CD4-positive, alpha-beta T cell (primary cell): ENCODE data around the gene NCKAP5. TPM values are rescaled to one million over a fixed set of nuclear protein-coding genes. Genes with fewer than 3 reads are reported as not detected.

ENCODE experiments used
- ATAC-seq: fragments of 200-7000 bp; cut with Tn5 transposase; one replicate; pipeline ENCODE4 v1.10.0; 2022; ENCODE audit warnings: mild to moderate bottlenecking; ENCODE audit not compliant: poor library complexity
- CTCF ChIA-PET: fragments of 350-600 bp; sonication (Branson Sonifier 250); formaldehyde crosslinking; loops from one replicate; lab custom pipeline; 2021; ENCODE audit warnings: antibody characterized with exemption, inconsistent platforms; lab: Charles Lee
- POLR2A ChIA-PET: fragments of 350-600 bp; sonication (Branson Sonifier 250); formaldehyde crosslinking; loops from one replicate; lab custom pipeline; 2021; ENCODE audit warnings: antibody characterized with exemption, inconsistent platforms; lab: Charles Lee
- DNase-seq, 14 experiments: peaks; one replicate each; pipeline ENCODE4 v3.0.0-alpha.2; 2013 to 2020; ENCODE audit warnings: mixed read lengths in 2 of 14
- H3K27ac ChIP-seq, 2 donors: one replicate each; pipeline versions ENCODE4 v1.5.1 to v1.7.0; 2013; ENCODE audit warnings: low read length in 2 of 2, low read depth in 1 of 2, mild to moderate bottlenecking in 1 of 2
- H3K27me3 ChIP-seq, 2 experiments: 1 replicate in 1 of 2; 2 replicates in 1 of 2; pipeline versions ENCODE4 v1.6.1 to v1.7.0; 2013; ENCODE audit warnings: low read length in 2 of 2, control low read depth in 1 of 2, mild to moderate bottlenecking in 1 of 2, moderate library complexity in 1 of 2; ENCODE audit not compliant: insufficient read depth in 2 of 2, control insufficient read depth in 1 of 2
- H3K36me3 ChIP-seq: one replicate; pipeline ENCODE4 v1.6.1; 2013; ENCODE audit warnings: low read length, control low read depth; ENCODE audit not compliant: insufficient read depth
- H3K4me1 ChIP-seq: one replicate; pipeline ENCODE4 v1.6.1; 2013; ENCODE audit warnings: low read length, control low read depth; ENCODE audit not compliant: insufficient read depth
- H3K4me3 ChIP-seq: one replicate; pipeline ENCODE4 v1.5.1; 2013; ENCODE audit warnings: mild to moderate bottlenecking, low read length, moderate library complexity
- H3K9me3 ChIP-seq, 2 experiments: 1 replicate in 1 of 2; 2 replicates in 1 of 2; pipeline versions ENCODE4 v1.6.1 to v1.7.0; 2013; ENCODE audit warnings: low read length in 2 of 2, mild to moderate bottlenecking in 2 of 2, control low read depth in 1 of 2, moderate library complexity in 1 of 2; ENCODE audit not compliant: control insufficient read depth in 1 of 2, insufficient read depth in 1 of 2
- H3K27ac Mint-ChIP-seq: one replicate; pipeline ENCODE4 v1.8.0; 2020; ENCODE audit warnings: mixed read lengths
- H3K27me3 Mint-ChIP-seq: one replicate; pipeline ENCODE4 v1.8.0; 2021; ENCODE audit warnings: mixed read lengths
- H3K36me3 Mint-ChIP-seq: one replicate; pipeline ENCODE4 v1.8.0; 2021; ENCODE audit warnings: low read depth, mixed read lengths
- H3K4me1 Mint-ChIP-seq: one replicate; pipeline ENCODE4 v1.8.0; 2021; ENCODE audit warnings: low read depth, mixed read lengths
- H3K4me3 Mint-ChIP-seq: one replicate; pipeline ENCODE4 v1.8.0; 2020; ENCODE audit warnings: mild to moderate bottlenecking, mixed read lengths
- H3K9me3 Mint-ChIP-seq: one replicate; pipeline ENCODE4 v1.8.0; 2020; ENCODE audit warnings: mixed read lengths
- CTCF ChIP-seq: fragments of 200-600 bp; IDR thresholded peaks from one replicate; pipeline ENCODE4 v1.8.0; 2022; ENCODE audit warnings: antibody characterized with exemption, mild to moderate bottlenecking
- intact Hi-C, 2 experiments: fragments of 100-400 bp; cut with DNase I in 1 of 2; cut with micrococcal nuclease in 1 of 2; formaldehyde crosslinking; loops; one replicate each; pipeline versions ENCODE4 v1.15.1 to v1.9.0; 2023 to 2025; cut with DNase I, micrococcal nuclease
- total RNA-seq, 174 experiments: library from RNA in 2 of 174; stranded (reverse) in 2 of 174; gene quantifications; one replicate each; pipeline ENCODE4 v1.2.3 and lab custom pipeline; 2021 to 2026

Gene NCKAP5
- total RNA-seq, 2 experiments from 2014 or later = not detected

DNA sequence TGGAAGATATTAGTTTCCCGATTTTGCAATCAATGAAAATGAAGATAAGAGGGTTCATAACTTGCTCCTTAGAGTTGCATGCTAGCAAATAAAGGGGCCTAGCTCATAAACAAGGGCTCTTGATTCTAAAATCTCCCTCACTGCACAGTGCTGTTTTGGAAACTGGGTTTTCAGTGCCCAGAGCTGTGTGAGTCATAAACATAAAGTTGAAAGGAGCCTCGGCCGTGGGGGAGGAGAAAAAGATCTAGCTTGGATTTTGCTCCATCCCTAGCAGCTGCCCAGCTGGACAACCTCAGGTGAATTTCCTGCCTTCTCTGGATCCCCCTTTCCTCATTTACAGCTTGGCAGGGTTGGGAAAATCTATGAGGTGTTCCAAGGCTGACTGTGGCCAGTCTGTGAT is 940.7 kb downstream of the NCKAP5 start:
- no peaks in the 10 kb centered on the region for H3K4me1 Mint-ChIP-seq
- no peaks in the 10 kb centered on the region for H3K36me3 Mint-ChIP-seq
- ChIA-PET POLR2A (no interaction called here), CTCF (no interaction called here)
- H3K9me3 Mint-ChIP-seq = no peaks in the 10 kb centered on the region
- no peaks in the 10 kb centered on the region for H3K27me3 Mint-ChIP-seq
- no peak overlapping the region for H3K4me3 ChIP-seq
- H3K9me3 ChIP-seq = peaks cover 0 to 7% of the 10 kb centered on the region in 2 experiments
- H3K27ac ChIP-seq = no peak overlapping the region
- ATAC-seq (no peak), DNase-seq (no peak)
- H3K4me1 ChIP-seq = no peaks in the 10 kb centered on the region
- no peaks in the 10 kb centered on the region for H3K36me3 ChIP-seq
- intact Hi-C loops = no loop called here
- H3K27ac Mint-ChIP-seq = no peak overlapping the region
- no peak overlapping the region for H3K4me3 Mint-ChIP-seq
- H3K27me3 ChIP-seq = no peaks in the 10 kb centered on the region
- no peak for TF ChIP-seq CTCF

- intact Hi-C loops = no loop called here
- H3K4me1 Mint-ChIP-seq = no peaks in the 10 kb centered on the region
- H3K9me3 ChIP-seq = peaks cover 0 to 29% of the 10 kb centered on the region in 2 experiments
- H3K27me3 Mint-ChIP-seq = no peaks in the 10 kb centered on the region
- H3K9me3 Mint-ChIP-seq = no peaks in the 10 kb centered on the region
- no peaks in the 10 kb centered on the region for H3K36me3 Mint-ChIP-seq
- TF ChIP-seq CTCF = no peak
- ATAC-seq (no peak), DNase-seq (no peak)
- CTCF ChIA-PET = no interaction called here
- no peaks in the 10 kb centered on the region for H3K4me1 ChIP-seq
- H3K27ac Mint-ChIP-seq = no peak overlapping the region
- no peak overlapping the region for H3K4me3 Mint-ChIP-seq
- H3K4me3 ChIP-seq = no peak overlapping the region
- POLR2A ChIA-PET = no interaction called here
- no peak overlapping the region for H3K27ac ChIP-seq
- H3K36me3 ChIP-seq = no peaks in the 10 kb centered on the region
- H3K27me3 ChIP-seq = peaks cover 0 to 2% of the 10 kb centered on the region in 2 experiments
These were observed 945.0 kb downstream of the NCKAP5 start for GRCh38 chr2:132623096-132623839.
